Measurements from ENCODE around the gene MARK2.

MARK2 gene

GRCh38 chr11:63887386-63887999 is 48.6 kb downstream of the MARK2 start:
- peak overlapping the region in 2 of 3 experiments; percentile 26 to 61 for H3K4me3 Mint-ChIP-seq
- peaks cover 3% of the 10 kb centered on the region for H3K27me3 Mint-ChIP-seq (ENCODE audit: low read depth)
- peaks cover 3% of the 10 kb centered on the region for H3K36me3 Mint-ChIP-seq (ENCODE audit: low read depth)
- H3K4me1 Mint-ChIP-seq: peaks cover 37% of the 10 kb centered on the region
- H3K9me3 Mint-ChIP-seq: no peaks in the 10 kb centered on the region
- no peak for TF ChIP-seq CTCF (IDR thresholded peaks at IDR 0.05; ENCODE audit: unreplicated experiment in 3 of 3)
- peak overlapping the region; percentile 78 to 96 (median 90) for H3K27ac Mint-ChIP-seq

- TF ChIP-seq CTCF (IDR thresholded peaks at IDR 0.05; ENCODE audit: unreplicated experiment in 3 of 3): no peak
- H3K27ac Mint-ChIP-seq: peak overlapping the region; percentile 90 to 96 (median 96)
Measured at GRCh38 chr11:63888170-63889086, 49.5 kb downstream of the MARK2 start.

GRCh38 chr11:63889344-63889743 is 50.4 kb downstream of the MARK2 start:
- Mint-ChIP-seq H3K4me1 (peaks cover 32% of the 10 kb centered on the region), H3K27me3 (ENCODE audit: low read depth) (peaks cover 3% of the 10 kb centered on the region), H3K27ac (peak overlapping the region; percentile 18 to 96 (median 90)), H3K36me3 (ENCODE audit: low read depth) (peaks cover 12% of the 10 kb centered on the region), H3K9me3 (peaks cover 6% of the 10 kb centered on the region), H3K4me3 (peak overlapping the region in 2 of 3 experiments; percentile 50 to 68)
- no peak for TF ChIP-seq CTCF (IDR thresholded peaks at IDR 0.05; ENCODE audit: unreplicated experiment in 3 of 3)

More at GRCh38 chr11:63888170-63889086, 49.5 kb downstream of the MARK2 start:
- Mint-ChIP-seq H3K4me3 (peak overlapping the region; percentile 6 to 68 (median 62)), H3K9me3 (peaks cover 3% of the 10 kb centered on the region), H3K36me3 (ENCODE audit: low read depth) (peaks cover 6% of the 10 kb centered on the region), H3K4me1 (peaks cover 37% of the 10 kb centered on the region), H3K27me3 (ENCODE audit: low read depth) (peaks cover 3% of the 10 kb centered on the region)

- peak overlapping the region in 1 of 3 experiments; percentile 14 for H3K4me3 Mint-ChIP-seq
- peaks cover 17% of the 10 kb centered on the region for H3K36me3 Mint-ChIP-seq (ENCODE audit: low read depth)
- no peaks in the 10 kb centered on the region for H3K27me3 Mint-ChIP-seq (ENCODE audit: low read depth)
- H3K27ac Mint-ChIP-seq: peak overlapping the region in 2 of 3 experiments; percentile 90 to 96
- no peak for TF ChIP-seq CTCF (IDR thresholded peaks at IDR 0.05; ENCODE audit: unreplicated experiment in 3 of 3)
- peaks cover 6% of the 10 kb centered on the region for H3K9me3 Mint-ChIP-seq
- H3K4me1 Mint-ChIP-seq: peaks cover 28% of the 10 kb centered on the region
Measured at GRCh38 chr11:63890368-63890767, 51.5 kb downstream of the MARK2 start.

- Mint-ChIP-seq H3K4me1 (peaks cover 23% of the 10 kb centered on the region), H3K27ac (no peak overlapping the region), H3K27me3 (ENCODE audit: low read depth) (no peaks in the 10 kb centered on the region), H3K9me3 (peaks cover 6% of the 10 kb centered on the region), H3K4me3 (no peak overlapping the region), H3K36me3 (ENCODE audit: low read depth) (peaks cover 32% of the 10 kb centered on the region)
- no peak for TF ChIP-seq CTCF (IDR thresholded peaks at IDR 0.05; ENCODE audit: unreplicated experiment in 3 of 3)
Measured at GRCh38 chr11:63892228-63892627, 53.3 kb downstream of the MARK2 start.

All from nephron (organoid).